ENCODE measurements around the gene SSBP4. TPM values are rescaled to one million over a fixed set of nuclear protein-coding genes. Genes with fewer than 3 reads are reported as not detected.
A peak's percentile ranks its signal among the peaks of the same experiment; 100 is the strongest.

Gene SSBP4
- total RNA-seq, 1 experiment from 2014 or later, result 51.2 TPM

DNA sequence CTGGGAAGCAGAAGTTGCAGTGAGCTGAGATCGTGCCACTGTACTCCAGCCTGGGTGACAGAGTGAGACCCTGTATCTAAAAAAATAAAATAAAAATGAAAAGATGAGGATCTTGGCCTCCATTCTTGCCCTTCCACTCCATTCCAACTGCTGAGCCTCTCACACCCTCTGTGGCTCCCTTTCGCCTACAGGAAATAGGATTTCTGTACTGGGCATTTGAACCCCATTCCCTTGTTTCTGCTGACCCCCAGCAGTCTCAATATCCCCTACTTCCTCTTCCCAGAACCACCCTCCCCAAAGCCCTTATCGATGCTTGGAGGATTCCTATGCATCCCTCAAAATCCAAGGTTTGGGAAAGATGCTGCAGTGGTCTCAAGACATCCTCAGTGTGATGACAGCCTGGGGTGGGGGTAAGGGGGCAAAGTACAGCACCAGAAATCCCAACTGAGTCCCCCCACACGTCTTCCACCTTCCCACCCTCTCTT lies 45.7 kb upstream of the SSBP4 start:
- CTCF ChIA-PET, result interaction anchor here (0.6 to 2.5 kb wide), 3 partner anchors 11 to 15 kb away, joined by 3 to 16 read pairs (median 12); partner anchors contain the start of gene GDF15

GRCh38 chr19:18373892-18374629 lies 45.1 kb upstream of the SSBP4 start:
- POLR2A ChIA-PET, result interaction anchor here (1.1 to 1.8 kb wide), 3 partner anchors 9 to 92 kb away, joined by 3 to 9 read pairs (median 6); partner anchors contain the start of genes GDF15 and JUND
- H3K27me3 Mint-ChIP-seq (ENCODE audit: low read depth), result no peaks in the 10 kb centered on the region
- TF ChIP-seq JUN (CRISPR knock-in tag; IDR thresholded peaks at IDR 0.05), result peak; percentile 35; the same call in 1 of the 2 replicates
- TF ChIP-seq MAX (CRISPR knock-in tag; IDR thresholded peaks at IDR 0.05), result peak; percentile 97
- peak; percentile 79 for TF ChIP-seq SP1 (CRISPR knock-in tag; conservative IDR thresholded peaks at IDR 0.05)
- peak; percentile 72 for TF ChIP-seq FOXK1 (CRISPR knock-in tag; IDR thresholded peaks at IDR 0.05)
- peak; percentile 98 for TF ChIP-seq NFE2L1 (CRISPR knock-in tag; IDR thresholded peaks at IDR 0.05)
- TF ChIP-seq SMAD3 (CRISPR knock-in tag; IDR thresholded peaks at IDR 0.05; ENCODE audit: borderline replicate concordance), result peak; percentile 32; the same call in 1 of the 2 replicates
- TF ChIP-seq GABPB1 (CRISPR knock-in tag; IDR thresholded peaks at IDR 0.05), result peak; percentile 79
- TF ChIP-seq GTF2I (CRISPR knock-in tag; conservative IDR thresholded peaks at IDR 0.05), result no peak
- peak; percentile 94 for TF ChIP-seq ETV6 (CRISPR knock-in tag; IDR thresholded peaks at IDR 0.05)
- peak; percentile 17; the same call in 1 of the 2 replicates for TF ChIP-seq ARID4B (CRISPR knock-in tag; IDR thresholded peaks at IDR 0.05; ENCODE audit: borderline replicate concordance)
- TF ChIP-seq ZNF532 (CRISPR knock-in tag; IDR thresholded peaks at IDR 0.05; ENCODE audit: borderline replicate concordance), result peak; percentile 96
- TF ChIP-seq, protein P1, sequence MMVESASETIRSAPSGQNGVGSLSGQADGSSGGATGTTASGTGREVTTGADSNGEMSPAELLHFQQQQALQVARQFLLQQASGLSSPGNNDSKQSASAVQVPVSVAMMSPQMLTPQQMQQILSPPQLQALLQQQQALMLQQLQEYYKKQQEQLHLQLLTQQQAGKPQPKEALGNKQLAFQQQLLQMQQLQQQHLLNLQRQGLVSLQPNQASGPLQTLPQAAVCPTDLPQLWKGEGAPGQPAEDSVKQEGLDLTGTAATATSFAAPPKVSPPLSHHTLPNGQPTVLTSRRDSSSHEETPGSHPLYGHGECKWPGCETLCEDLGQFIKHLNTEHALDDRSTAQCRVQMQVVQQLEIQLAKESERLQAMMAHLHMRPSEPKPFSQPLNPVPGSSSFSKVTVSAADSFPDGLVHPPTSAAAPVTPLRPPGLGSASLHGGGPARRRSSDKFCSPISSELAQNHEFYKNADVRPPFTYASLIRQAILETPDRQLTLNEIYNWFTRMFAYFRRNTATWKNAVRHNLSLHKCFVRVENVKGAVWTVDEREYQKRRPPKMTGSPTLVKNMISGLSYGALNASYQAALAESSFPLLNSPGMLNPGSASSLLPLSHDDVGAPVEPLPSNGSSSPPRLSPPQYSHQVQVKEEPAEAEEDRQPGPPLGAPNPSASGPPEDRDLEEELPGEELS (CRISPR knock-in tag; IDR thresholded peaks at IDR 0.05), result peak; percentile 88; the same call in 1 of the 2 replicates
- TF ChIP-seq TEAD1 (CRISPR knock-in tag; IDR thresholded peaks at IDR 0.05), result peak; percentile 85
- TF ChIP-seq, protein P2, sequence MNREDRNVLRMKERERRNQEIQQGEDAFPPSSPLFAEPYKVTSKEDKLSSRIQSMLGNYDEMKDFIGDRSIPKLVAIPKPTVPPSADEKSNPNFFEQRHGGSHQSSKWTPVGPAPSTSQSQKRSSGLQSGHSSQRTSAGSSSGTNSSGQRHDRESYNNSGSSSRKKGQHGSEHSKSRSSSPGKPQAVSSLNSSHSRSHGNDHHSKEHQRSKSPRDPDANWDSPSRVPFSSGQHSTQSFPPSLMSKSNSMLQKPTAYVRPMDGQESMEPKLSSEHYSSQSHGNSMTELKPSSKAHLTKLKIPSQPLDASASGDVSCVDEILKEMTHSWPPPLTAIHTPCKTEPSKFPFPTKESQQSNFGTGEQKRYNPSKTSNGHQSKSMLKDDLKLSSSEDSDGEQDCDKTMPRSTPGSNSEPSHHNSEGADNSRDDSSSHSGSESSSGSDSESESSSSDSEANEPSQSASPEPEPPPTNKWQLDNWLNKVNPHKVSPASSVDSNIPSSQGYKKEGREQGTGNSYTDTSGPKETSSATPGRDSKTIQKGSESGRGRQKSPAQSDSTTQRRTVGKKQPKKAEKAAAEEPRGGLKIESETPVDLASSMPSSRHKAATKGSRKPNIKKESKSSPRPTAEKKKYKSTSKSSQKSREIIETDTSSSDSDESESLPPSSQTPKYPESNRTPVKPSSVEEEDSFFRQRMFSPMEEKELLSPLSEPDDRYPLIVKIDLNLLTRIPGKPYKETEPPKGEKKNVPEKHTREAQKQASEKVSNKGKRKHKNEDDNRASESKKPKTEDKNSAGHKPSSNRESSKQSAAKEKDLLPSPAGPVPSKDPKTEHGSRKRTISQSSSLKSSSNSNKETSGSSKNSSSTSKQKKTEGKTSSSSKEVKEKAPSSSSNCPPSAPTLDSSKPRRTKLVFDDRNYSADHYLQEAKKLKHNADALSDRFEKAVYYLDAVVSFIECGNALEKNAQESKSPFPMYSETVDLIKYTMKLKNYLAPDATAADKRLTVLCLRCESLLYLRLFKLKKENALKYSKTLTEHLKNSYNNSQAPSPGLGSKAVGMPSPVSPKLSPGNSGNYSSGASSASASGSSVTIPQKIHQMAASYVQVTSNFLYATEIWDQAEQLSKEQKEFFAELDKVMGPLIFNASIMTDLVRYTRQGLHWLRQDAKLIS (CRISPR knock-in tag; IDR thresholded peaks at IDR 0.05; ENCODE audit: borderline replicate concordance), result no peak
- TF ChIP-seq CREB1 (CRISPR knock-in tag; IDR thresholded peaks at IDR 0.05), result no peak
- no peak for TF ChIP-seq ZNF396 (CRISPR knock-in tag; IDR thresholded peaks at IDR 0.05; ENCODE audit: borderline replicate concordance)
- TF ChIP-seq ZNF232 (CRISPR knock-in tag; IDR thresholded peaks at IDR 0.05), result peak; percentile 64; the same call in 1 of the 2 replicates

More for the DNA sequence above, 45.7 kb upstream of the SSBP4 start:
- DNase-seq (ENCODE audit: low spot score) (no peak), ATAC-seq (no peak)
- Mint-ChIP-seq H3K27me3 (ENCODE audit: low read depth) (no peaks in the 10 kb centered on the region), H3K4me1 (peaks cover 33% of the 10 kb centered on the region), H3K36me3 (no peaks in the 10 kb centered on the region), H3K9me3 (no peaks in the 10 kb centered on the region), H3K27ac (peak overlapping the region; percentile 99), H3K4me3 (no peak overlapping the region)
- POLR2A ChIA-PET, result interaction anchor here (1.3 to 1.8 kb wide), 3 partner anchors 12 to 92 kb away, joined by 5 to 9 read pairs (median 6); partner anchors contain the start of genes GDF15 and JUND
- TF ChIP-seq ETV6 (CRISPR knock-in tag; IDR thresholded peaks at IDR 0.05) (0 out of 2 replicates have a peak, but pooled peaks have one; percentile 13), ZBTB21 (CRISPR knock-in tag; IDR thresholded peaks at IDR 0.05; ENCODE audit: borderline replicate concordance) (no peak), NFE2L1 (CRISPR knock-in tag; IDR thresholded peaks at IDR 0.05) (peak; percentile 12; the same call in 1 of the 2 replicates)

More at GRCh38 chr19:18373892-18374629, 45.1 kb upstream of the SSBP4 start:
- peak; percentile 88 for DNase-seq (ENCODE audit: low spot score)
- no peaks in the 10 kb centered on the region for H3K9me3 Mint-ChIP-seq
- H3K4me1 Mint-ChIP-seq, result peaks cover 27% of the 10 kb centered on the region
- CTCF ChIA-PET, result interaction anchor here (0.6 to 2.5 kb wide), 7 partner anchors 12 to 122 kb away, joined by 3 to 16 read pairs (median 5); partner anchors contain the start of gene GDF15
- no peak overlapping the region for H3K4me3 Mint-ChIP-seq
- H3K27ac Mint-ChIP-seq, result peak overlapping the region; percentile 99
- ATAC-seq, result peak; percentile 79
- no peaks in the 10 kb centered on the region for H3K36me3 Mint-ChIP-seq

Measured in WTC11 (cell line).